GM10248 (cell line): ENCODE data around the gene DYRK1B.
A peak's percentile ranks its signal among the peaks of the same experiment; 100 is the strongest.
"Not testable (repeated sequence)": the region's sequence is repeated elsewhere in the genome, so short reads cannot be mapped to it uniquely, and the experiment has no call there.

Source experiments
- CTCF ChIA-PET: fragments of 300-600 bp; sonication (Branson Sonifier 250); formaldehyde crosslinking; extraction: SDS; loops from one replicate; lab custom pipeline; 2021; ENCODE audit warnings: antibody characterized with exemption; lab: Yijun Ruan, JAX
- POLR2A ChIA-PET: fragments of 350-650 bp; sonication (Branson Sonifier 250); formaldehyde crosslinking; extraction: SDS; loops from one replicate; lab custom pipeline; 2020; ENCODE audit warnings: antibody characterized with exemption; lab: Yijun Ruan, JAX
- DNase-seq: peaks from one replicate; pipeline ENCODE4 v3.0.0; 2012; ENCODE audit errors: extremely low spot score
- CTCF ChIP-seq: IDR thresholded peaks from 2 replicates; pipeline ENCODE4 v1.5.1; 2012; ENCODE audit warnings: mild to moderate bottlenecking, low read depth; ENCODE audit errors: extremely low read depth, missing control alignments, control extremely low read depth

Gene DYRK1B

GRCh38 chr19:39820696-39821095, 13.3 kb downstream of the DYRK1B start:
- no peak for TF ChIP-seq CTCF
- ChIA-PET CTCF (interaction anchor here (2.0 to 3.4 kb wide), 2 partner anchors 23 to 28 kb away, joined by 10 to 22 read pairs; no protein-coding TSS in a partner anchor), POLR2A (no interaction called here)
- DNase-seq: no peak

GRCh38 chr19:39819786-39820185, 14.2 kb downstream of the DYRK1B start:
- CTCF ChIA-PET: interaction anchor here (0.9 to 3.4 kb wide), 4 partner anchors 23 to 50 kb away, joined by 3 to 22 read pairs (median 4); no protein-coding TSS in a partner anchor
- TF ChIP-seq CTCF: no peak
- POLR2A ChIA-PET: no interaction called here
- DNase-seq: no peak

GRCh38 chr19:39818626-39819097, 15.3 kb downstream of the DYRK1B start:
- ChIA-PET CTCF (interaction anchor here (0.9 to 2.8 kb wide), 9 partner anchors 10 to 145 kb away, joined by 3 to 9 read pairs (median 4); no protein-coding TSS in a partner anchor), POLR2A (no interaction called here)
- TF ChIP-seq CTCF: no peak
- peak; percentile 86 for DNase-seq

GRCh38 chr19:39817888-39818561, 15.9 kb downstream of the DYRK1B start:
- CTCF ChIA-PET: interaction anchor here (0.9 to 2.8 kb wide), 4 partner anchors 9 to 145 kb away, joined by 3 to 9 read pairs (median 4); no protein-coding TSS in a partner anchor
- DNase-seq: no peak
- POLR2A ChIA-PET: no interaction called here
- TF ChIP-seq CTCF: no peak

GRCh38 chr19:39816287-39817048, 17.5 kb downstream of the DYRK1B start:
- POLR2A ChIA-PET: no interaction called here
- CTCF ChIA-PET: interaction anchor here (0.6 to 2.8 kb wide), 3 partner anchors 24 to 143 kb away, joined by 3 to 9 read pairs (median 7); no protein-coding TSS in a partner anchor
- TF ChIP-seq CTCF: no peak
- no peak for DNase-seq

- DNase-seq: no peak
- TF ChIP-seq CTCF: no peak
- CTCF ChIA-PET: interaction anchor here (1.0 to 2.5 kb wide), 6 partner anchors 9 to 28 kb away, joined by 3 to 7 read pairs (median 4); partner anchors contain the start of gene DYRK1B
- POLR2A ChIA-PET: interaction anchor here (0.7 to 1.7 kb wide), 2 partner anchors 32 to 48 kb away, joined by 4 to 6 read pairs; partner anchors contain the start of gene FBL
These were observed 19.4 kb downstream of the DYRK1B start for GRCh38 chr19:39814595-39814994.

GRCh38 chr19:39814111-39814510, 19.9 kb downstream of the DYRK1B start:
- not testable (repeated sequence) for DNase-seq
- ChIA-PET CTCF (interaction anchor here (1.1 to 2.5 kb wide), 5 partner anchors 9 to 29 kb away, joined by 3 to 7 read pairs (median 4); partner anchors contain the start of gene DYRK1B), POLR2A (interaction anchor here (1.7 kb wide), 1 partner anchor 32 kb away, joined by 4 read pairs; the partner anchor contains the start of gene FBL)
